WTC11 (cell line): ENCODE data around the gene GNL3. TPM values are rescaled to one million over a fixed set of nuclear protein-coding genes. Genes with fewer than 3 reads are reported as not detected.

ENCODE experiments used
- ATAC-seq: fragments of 200-7000 bp; cut with Tn5 transposase; 2 replicates; pipeline ENCODE4 v1.10.0; 2021; ENCODE audit warnings: mild to moderate bottlenecking, moderate library complexity
- CTCF ChIA-PET: fragments of 300-600 bp; sonication (Branson Sonifier 250); formaldehyde crosslinking; loops from one replicate; lab custom pipeline; 2021; ENCODE audit warnings: antibody characterized with exemption; lab: Charles Lee
- POLR2A ChIA-PET: fragments of 350-600 bp; sonication (Branson Sonifier 250); formaldehyde crosslinking; loops from one replicate; lab custom pipeline; 2021; ENCODE audit warnings: antibody characterized with exemption; lab: Charles Lee
- DNase-seq: peaks from one replicate; pipeline ENCODE4 v3.0.0; 2021; ENCODE audit warnings: low spot score
- H3K27ac Mint-ChIP-seq: 2 replicates; pipeline ENCODE4 v1.8.0; 2021; ENCODE audit warnings: mixed read lengths
- H3K27me3 Mint-ChIP-seq: 2 replicates; pipeline ENCODE4 v1.8.0; 2021; ENCODE audit warnings: low read depth, mild to moderate bottlenecking, moderate library complexity, mixed read lengths
- H3K36me3 Mint-ChIP-seq: 2 replicates; pipeline ENCODE4 v1.8.0; 2021; ENCODE audit warnings: mixed read lengths
- H3K4me1 Mint-ChIP-seq: 2 replicates; pipeline ENCODE4 v1.8.0; 2022; ENCODE audit warnings: mixed read lengths
- H3K4me3 Mint-ChIP-seq: 2 replicates; pipeline ENCODE4 v1.8.0; 2021; ENCODE audit warnings: mild to moderate bottlenecking, moderate library complexity, mixed read lengths
- H3K9me3 Mint-ChIP-seq: 2 replicates; pipeline ENCODE4 v1.8.0; 2021; ENCODE audit warnings: mixed read lengths
- AR ChIP-seq: fragments of 250-450 bp; sonication (Bioruptor Pico); IDR thresholded peaks from 2 replicates; pipeline ENCODE4 v1.9.0; 2021; ENCODE audit warnings: mild to moderate bottlenecking
- CREM ChIP-seq: sonication (generic); formaldehyde crosslinking; IDR thresholded peaks from 2 replicates; pipeline ENCODE4 v1.8.1; 2022; ENCODE audit warnings: mild to moderate bottlenecking, missing genetic modification reagents, moderate library complexity
- E2F1 ChIP-seq: sonication (generic); formaldehyde crosslinking; IDR thresholded peaks from 2 replicates; pipeline ENCODE4 v1.8.0; 2022; ENCODE audit warnings: mild to moderate bottlenecking, missing genetic modification reagents
- ETV6 ChIP-seq: sonication (generic); formaldehyde crosslinking; IDR thresholded peaks from 2 replicates; pipeline ENCODE4 v1.8.1; 2022; ENCODE audit warnings: mild to moderate bottlenecking, missing genetic modification reagents
- FOXJ3 ChIP-seq: sonication (generic); formaldehyde crosslinking; IDR thresholded peaks from 2 replicates; pipeline ENCODE4 v1.9.0; 2021; ENCODE audit warnings: missing genetic modification reagents, mild to moderate bottlenecking, borderline replicate concordance
- GABPB1 ChIP-seq: sonication (generic); formaldehyde crosslinking; IDR thresholded peaks from 2 replicates; pipeline ENCODE4 v1.8.1; 2023; ENCODE audit warnings: mild to moderate bottlenecking, missing genetic modification reagents
- GTF2I ChIP-seq: fragments of 250-450 bp; sonication (Bioruptor Pico); conservative IDR thresholded peaks from 2 replicates; pipeline ENCODE4 v1.4.0; 2021; ENCODE audit warnings: mild to moderate bottlenecking
- JUN ChIP-seq: sonication (generic); formaldehyde crosslinking; IDR thresholded peaks from 2 replicates; pipeline ENCODE4 v1.8.0; 2023; ENCODE audit warnings: mild to moderate bottlenecking, missing genetic modification reagents
- MXD4 ChIP-seq: fragments of 250-450 bp; sonication (Bioruptor Pico); IDR thresholded peaks from 2 replicates; pipeline ENCODE4 v1.8.0; 2021; ENCODE audit warnings: mild to moderate bottlenecking, moderate library complexity, borderline replicate concordance
- MYBL2 ChIP-seq: sonication (generic); formaldehyde crosslinking; IDR thresholded peaks from 2 replicates; pipeline ENCODE4 v1.8.1; 2023; ENCODE audit warnings: mild to moderate bottlenecking, moderate library complexity, missing genetic modification reagents
- PRRX2 ChIP-seq: fragments of 250-450 bp; sonication (Bioruptor Pico); IDR thresholded peaks from 2 replicates; pipeline ENCODE4 v1.8.0; 2021; ENCODE audit warnings: mild to moderate bottlenecking
- TEAD1 ChIP-seq: sonication (generic); formaldehyde crosslinking; IDR thresholded peaks from 2 replicates; pipeline ENCODE4 v1.8.0; 2022; ENCODE audit warnings: mild to moderate bottlenecking, missing genetic modification reagents
- ZBTB43 ChIP-seq: sonication (generic); formaldehyde crosslinking; IDR thresholded peaks from 2 replicates; pipeline ENCODE4 v1.8.1; 2023; ENCODE audit warnings: mild to moderate bottlenecking, missing genetic modification reagents
- ZNF138 ChIP-seq: sonication (generic); formaldehyde crosslinking; conservative IDR thresholded peaks from 2 replicates; pipeline ENCODE4 v1.8.1; 2022; ENCODE audit warnings: mild to moderate bottlenecking, moderate library complexity, missing genetic modification reagents
- ZNF232 ChIP-seq: sonication (generic); formaldehyde crosslinking; IDR thresholded peaks from 2 replicates; pipeline ENCODE4 v1.8.0; 2022; ENCODE audit warnings: mild to moderate bottlenecking, missing genetic modification reagents
- ZNF671 ChIP-seq: fragments of 250-450 bp; sonication (Bioruptor Pico); IDR thresholded peaks from 2 replicates; pipeline ENCODE4 v1.8.0; 2021; ENCODE audit warnings: mild to moderate bottlenecking
- total RNA-seq: library from RNA; stranded (reverse); gene quantifications from 3 replicates; pipeline ENCODE4 v1.2.3, GENCODE V29; 2021
- TF ChIP-seq, protein P1 (sequence below): sonication (generic); formaldehyde crosslinking; IDR thresholded peaks from 2 replicates; pipeline ENCODE4 v1.8.0; 2023; ENCODE audit warnings: missing genetic modification reagents
- TF ChIP-seq, protein P2 (sequence below): sonication (generic); formaldehyde crosslinking; IDR thresholded peaks from 2 replicates; pipeline ENCODE4 v1.8.0; 2023; ENCODE audit warnings: missing genetic modification reagents, mild to moderate bottlenecking, borderline replicate concordance
- TF ChIP-seq, protein P3 (sequence below): sonication (generic); formaldehyde crosslinking; IDR thresholded peaks from 2 replicates; pipeline ENCODE4 v1.8.1; 2023; ENCODE audit warnings: mild to moderate bottlenecking, missing genetic modification reagents

The GNL3 gene
- total RNA-seq, 1 experiment from 2014 or later = 180 TPM

DNA sequence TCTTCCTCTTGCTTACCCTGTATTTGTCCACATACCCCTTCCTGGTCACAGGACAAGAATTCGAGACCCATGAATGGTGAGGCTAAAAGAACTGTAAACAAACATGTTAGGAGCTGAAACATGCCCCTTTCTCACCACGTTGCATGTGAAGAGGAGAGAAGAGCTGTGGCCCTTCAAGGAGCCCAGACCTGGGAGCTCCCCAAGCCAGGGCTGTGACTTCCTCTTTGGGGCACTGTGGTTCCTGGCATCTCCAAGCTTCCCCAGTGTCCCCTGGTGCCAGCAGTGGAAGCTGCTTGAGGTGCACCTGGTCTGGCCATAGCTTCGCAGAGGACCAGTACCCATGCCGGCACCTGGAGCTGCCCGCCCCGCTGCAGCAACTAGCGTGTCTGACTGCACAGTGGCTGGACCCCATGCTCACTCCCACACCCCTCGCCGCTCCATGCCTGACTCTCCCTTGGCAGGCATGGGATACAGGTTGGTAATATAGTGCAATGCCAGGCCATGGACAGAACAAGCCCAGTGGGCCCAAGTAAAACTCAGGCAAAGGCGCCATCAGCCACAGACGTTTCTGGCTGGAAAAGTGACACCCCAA is 30.0 kb downstream of the GNL3 start:
- Mint-ChIP-seq H3K4me3 (peak overlapping the region; percentile 68), H3K36me3 (peaks cover 12% of the 10 kb centered on the region), H3K27me3 (no peaks in the 10 kb centered on the region), H3K27ac (peak overlapping the region; percentile 75), H3K4me1 (peaks cover 7% of the 10 kb centered on the region), H3K9me3 (no peaks in the 10 kb centered on the region)
- TF ChIP-seq PRRX2 (CRISPR knock-in tag) (no peak), GTF2I (no peak), ZBTB43 (CRISPR knock-in tag) (no peak)
- no peak for ATAC-seq
- CTCF ChIA-PET = interaction anchor here (2.4 to 4.1 kb wide), 4 partner anchors 10 to 105 kb away, joined by 6 to 18 read pairs (median 15); partner anchors contain the start of genes GLT8D1 and SPCS1
- DNase-seq = no peak
- POLR2A ChIA-PET = interaction anchor here (0.5 kb wide), 1 partner anchor 477 kb away, joined by 3 read pairs; no protein-coding TSS in a partner anchor

- TF ChIP-seq GABPB1 (CRISPR knock-in tag) (no peak), ZNF671 (CRISPR knock-in tag) (no peak), MYBL2 (CRISPR knock-in tag) (no peak), AR (CRISPR knock-in tag) (no peak), PRRX2 (CRISPR knock-in tag) (no peak), CREM (no peak), ETV6 (CRISPR knock-in tag) (no peak), MXD4 (no peak), TEAD1 (CRISPR knock-in tag) (no peak), JUN (CRISPR knock-in tag) (no peak), ZNF232 (CRISPR knock-in tag) (no peak), ZBTB43 (CRISPR knock-in tag) (no peak), E2F1 (no peak), FOXJ3 (CRISPR knock-in tag) (no peak), ZNF138 (CRISPR knock-in tag) (no peak)
- TF ChIP-seq, protein P1, sequence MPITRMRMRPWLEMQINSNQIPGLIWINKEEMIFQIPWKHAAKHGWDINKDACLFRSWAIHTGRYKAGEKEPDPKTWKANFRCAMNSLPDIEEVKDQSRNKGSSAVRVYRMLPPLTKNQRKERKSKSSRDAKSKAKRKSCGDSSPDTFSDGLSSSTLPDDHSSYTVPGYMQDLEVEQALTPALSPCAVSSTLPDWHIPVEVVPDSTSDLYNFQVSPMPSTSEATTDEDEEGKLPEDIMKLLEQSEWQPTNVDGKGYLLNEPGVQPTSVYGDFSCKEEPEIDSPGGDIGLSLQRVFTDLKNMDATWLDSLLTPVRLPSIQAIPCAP (CRISPR knock-in tag) = no peak
- TF ChIP-seq, protein P2, sequence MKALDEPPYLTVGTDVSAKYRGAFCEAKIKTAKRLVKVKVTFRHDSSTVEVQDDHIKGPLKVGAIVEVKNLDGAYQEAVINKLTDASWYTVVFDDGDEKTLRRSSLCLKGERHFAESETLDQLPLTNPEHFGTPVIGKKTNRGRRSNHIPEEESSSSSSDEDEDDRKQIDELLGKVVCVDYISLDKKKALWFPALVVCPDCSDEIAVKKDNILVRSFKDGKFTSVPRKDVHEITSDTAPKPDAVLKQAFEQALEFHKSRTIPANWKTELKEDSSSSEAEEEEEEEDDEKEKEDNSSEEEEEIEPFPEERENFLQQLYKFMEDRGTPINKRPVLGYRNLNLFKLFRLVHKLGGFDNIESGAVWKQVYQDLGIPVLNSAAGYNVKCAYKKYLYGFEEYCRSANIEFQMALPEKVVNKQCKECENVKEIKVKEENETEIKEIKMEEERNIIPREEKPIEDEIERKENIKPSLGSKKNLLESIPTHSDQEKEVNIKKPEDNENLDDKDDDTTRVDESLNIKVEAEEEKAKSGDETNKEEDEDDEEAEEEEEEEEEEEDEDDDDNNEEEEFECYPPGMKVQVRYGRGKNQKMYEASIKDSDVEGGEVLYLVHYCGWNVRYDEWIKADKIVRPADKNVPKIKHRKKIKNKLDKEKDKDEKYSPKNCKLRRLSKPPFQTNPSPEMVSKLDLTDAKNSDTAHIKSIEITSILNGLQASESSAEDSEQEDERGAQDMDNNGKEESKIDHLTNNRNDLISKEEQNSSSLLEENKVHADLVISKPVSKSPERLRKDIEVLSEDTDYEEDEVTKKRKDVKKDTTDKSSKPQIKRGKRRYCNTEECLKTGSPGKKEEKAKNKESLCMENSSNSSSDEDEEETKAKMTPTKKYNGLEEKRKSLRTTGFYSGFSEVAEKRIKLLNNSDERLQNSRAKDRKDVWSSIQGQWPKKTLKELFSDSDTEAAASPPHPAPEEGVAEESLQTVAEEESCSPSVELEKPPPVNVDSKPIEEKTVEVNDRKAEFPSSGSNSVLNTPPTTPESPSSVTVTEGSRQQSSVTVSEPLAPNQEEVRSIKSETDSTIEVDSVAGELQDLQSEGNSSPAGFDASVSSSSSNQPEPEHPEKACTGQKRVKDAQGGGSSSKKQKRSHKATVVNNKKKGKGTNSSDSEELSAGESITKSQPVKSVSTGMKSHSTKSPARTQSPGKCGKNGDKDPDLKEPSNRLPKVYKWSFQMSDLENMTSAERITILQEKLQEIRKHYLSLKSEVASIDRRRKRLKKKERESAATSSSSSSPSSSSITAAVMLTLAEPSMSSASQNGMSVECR (CRISPR knock-in tag) = no peak
- TF ChIP-seq, protein P3, sequence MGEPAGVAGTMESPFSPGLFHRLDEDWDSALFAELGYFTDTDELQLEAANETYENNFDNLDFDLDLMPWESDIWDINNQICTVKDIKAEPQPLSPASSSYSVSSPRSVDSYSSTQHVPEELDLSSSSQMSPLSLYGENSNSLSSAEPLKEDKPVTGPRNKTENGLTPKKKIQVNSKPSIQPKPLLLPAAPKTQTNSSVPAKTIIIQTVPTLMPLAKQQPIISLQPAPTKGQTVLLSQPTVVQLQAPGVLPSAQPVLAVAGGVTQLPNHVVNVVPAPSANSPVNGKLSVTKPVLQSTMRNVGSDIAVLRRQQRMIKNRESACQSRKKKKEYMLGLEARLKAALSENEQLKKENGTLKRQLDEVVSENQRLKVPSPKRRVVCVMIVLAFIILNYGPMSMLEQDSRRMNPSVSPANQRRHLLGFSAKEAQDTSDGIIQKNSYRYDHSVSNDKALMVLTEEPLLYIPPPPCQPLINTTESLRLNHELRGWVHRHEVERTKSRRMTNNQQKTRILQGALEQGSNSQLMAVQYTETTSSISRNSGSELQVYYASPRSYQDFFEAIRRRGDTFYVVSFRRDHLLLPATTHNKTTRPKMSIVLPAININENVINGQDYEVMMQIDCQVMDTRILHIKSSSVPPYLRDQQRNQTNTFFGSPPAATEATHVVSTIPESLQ (CRISPR knock-in tag) = no peak
- CTCF ChIA-PET = no interaction called here
- Mint-ChIP-seq H3K4me1 (peaks cover 7% of the 10 kb centered on the region), H3K9me3 (no peaks in the 10 kb centered on the region), H3K4me3 (no peak overlapping the region), H3K27ac (no peak overlapping the region), H3K27me3 (no peaks in the 10 kb centered on the region), H3K36me3 (no peaks in the 10 kb centered on the region)
- POLR2A ChIA-PET = interaction anchor here (0.8 kb wide), 1 partner anchor 270 kb away, joined by 7 read pairs; no protein-coding TSS in a partner anchor
- no peak for DNase-seq
- ATAC-seq = no peak
These were observed 33.8 kb downstream of the GNL3 start for GRCh38 chr3:52719618-52720017.
